ENCODE data around the gene TSPEAR.
"Not testable (repeated sequence)": the region's sequence is repeated elsewhere in the genome, so short reads cannot be mapped to it uniquely, and the experiment has no call there.

Gene TSPEAR

DNA sequence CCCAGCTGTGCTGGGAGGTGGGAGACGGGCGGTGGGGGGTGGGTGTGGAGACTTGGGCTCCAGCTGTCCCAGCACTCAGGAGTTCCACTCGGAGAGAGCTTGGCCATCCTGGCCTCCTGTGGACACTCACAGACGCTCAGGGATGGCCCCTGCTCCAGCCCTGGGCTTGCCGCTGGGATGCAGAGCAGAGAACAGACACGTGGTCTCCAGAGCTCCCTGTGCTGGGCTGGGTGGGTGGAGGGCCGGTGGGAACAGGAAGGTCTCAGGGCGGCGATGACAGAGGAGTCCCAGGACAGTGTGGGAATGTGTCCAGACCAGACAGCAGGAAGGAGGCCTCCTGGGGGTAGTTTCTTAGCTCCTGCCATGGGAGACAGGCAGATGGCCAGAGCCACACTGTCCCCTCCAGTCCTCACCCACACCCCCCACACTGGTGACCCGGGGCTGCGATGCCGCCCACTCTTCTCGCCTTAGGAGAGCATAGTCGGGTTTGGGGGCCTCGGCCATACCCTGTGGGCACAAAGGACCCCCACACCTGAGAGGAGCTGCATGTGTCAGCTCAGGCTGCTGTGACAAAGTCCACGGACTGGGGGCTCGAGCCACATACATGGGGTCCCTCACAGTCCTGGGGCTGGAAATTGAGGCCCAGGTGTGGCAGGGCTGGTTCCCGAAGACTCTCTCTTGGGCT, 82.5 kb downstream of the TSPEAR start:
- H3K27ac ChIP-seq: no peak overlapping the region
- TF ChIP-seq, protein P1, sequence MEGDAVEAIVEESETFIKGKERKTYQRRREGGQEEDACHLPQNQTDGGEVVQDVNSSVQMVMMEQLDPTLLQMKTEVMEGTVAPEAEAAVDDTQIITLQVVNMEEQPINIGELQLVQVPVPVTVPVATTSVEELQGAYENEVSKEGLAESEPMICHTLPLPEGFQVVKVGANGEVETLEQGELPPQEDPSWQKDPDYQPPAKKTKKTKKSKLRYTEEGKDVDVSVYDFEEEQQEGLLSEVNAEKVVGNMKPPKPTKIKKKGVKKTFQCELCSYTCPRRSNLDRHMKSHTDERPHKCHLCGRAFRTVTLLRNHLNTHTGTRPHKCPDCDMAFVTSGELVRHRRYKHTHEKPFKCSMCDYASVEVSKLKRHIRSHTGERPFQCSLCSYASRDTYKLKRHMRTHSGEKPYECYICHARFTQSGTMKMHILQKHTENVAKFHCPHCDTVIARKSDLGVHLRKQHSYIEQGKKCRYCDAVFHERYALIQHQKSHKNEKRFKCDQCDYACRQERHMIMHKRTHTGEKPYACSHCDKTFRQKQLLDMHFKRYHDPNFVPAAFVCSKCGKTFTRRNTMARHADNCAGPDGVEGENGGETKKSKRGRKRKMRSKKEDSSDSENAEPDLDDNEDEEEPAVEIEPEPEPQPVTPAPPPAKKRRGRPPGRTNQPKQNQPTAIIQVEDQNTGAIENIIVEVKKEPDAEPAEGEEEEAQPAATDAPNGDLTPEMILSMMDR (conservative IDR thresholded peaks at IDR 0.05): no peak

DNA sequence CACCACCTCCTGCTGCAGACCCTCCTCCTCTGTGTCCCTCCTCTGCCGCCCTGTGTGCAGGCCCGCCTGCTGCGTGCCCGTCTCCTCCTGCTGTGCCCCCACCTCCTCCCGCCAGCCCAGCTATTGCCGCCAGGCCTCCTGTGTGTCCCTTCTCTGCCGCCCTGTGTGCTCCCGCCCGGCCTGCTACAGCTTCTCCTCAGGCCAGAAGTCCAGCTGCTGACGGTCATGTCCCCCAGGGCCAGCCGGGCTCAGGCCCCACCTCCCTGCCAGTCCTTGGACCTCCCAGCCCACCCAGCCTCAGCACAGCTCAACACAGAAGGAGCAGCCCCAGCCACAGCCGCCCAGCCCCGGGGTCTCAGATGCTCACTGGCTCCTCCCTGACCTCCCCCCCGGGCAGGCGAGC, 83.5 kb downstream of the TSPEAR start:
- not testable (repeated sequence) for H3K27ac ChIP-seq

DNA sequence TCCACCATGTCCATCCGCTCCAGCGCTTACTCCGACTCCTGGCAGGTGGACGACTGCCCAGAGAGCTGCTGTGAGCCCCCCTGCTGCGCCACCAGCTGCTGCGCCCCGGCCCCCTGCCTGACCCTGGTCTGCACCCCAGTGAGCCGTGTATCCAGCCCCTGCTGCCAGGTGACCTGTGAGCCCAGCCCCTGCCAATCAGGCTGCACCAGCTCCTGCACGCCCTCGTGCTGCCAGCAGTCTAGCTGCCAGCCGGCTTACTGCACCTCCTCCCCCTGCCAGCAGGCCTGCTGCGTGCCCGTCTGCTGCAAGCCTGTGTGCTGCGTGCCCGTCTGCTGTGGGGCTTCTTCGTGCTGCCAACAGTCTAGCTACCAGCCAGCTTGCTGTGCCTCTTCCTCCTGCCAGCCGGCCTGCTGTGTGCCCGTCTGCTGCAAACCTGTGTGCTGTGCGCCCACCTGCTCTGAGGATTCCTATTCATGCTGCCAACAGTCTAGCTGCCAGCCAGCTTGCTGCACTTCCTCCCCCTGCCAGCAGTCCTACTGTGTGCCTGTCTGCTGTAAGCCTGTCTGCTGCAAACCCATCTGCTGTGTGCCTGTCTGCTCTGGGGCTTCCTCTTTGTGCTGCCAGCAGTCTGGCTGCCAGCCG, 84.1 kb downstream of the TSPEAR start:
- H3K27ac ChIP-seq: not testable (repeated sequence)

DNA sequence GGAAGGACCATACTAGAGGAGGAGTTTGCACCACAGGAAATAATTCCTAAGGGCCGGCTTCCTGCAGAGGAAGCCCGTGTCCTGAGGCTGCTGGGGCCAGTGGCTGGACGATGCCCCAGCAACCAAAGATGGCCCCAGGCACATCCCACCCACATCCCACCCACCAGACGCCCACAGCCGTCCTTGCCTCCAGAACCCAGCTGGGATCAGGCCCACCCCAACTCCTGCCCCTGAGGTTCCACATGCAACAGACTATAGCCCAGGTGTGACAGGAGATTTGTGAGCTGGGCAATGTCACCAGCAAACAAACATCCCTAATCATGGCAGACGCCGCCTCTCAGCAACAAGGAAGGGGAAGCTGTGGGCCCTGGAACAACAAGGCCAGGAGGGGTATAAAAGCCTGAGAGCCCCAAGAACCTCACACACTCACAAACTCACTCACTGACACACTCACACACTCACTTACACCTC, 84.7 kb downstream of the TSPEAR start, which contains the start of gene KRTAP10-9:
KRTAP10-9 (plus strand) TSS at position 421 of the 471 bp plus-strand sequence. CDS start 79 bp downstream, outside the sequence.
- TF ChIP-seq, protein P1 (conservative IDR thresholded peaks at IDR 0.05): no peak
- H3K27ac ChIP-seq: no peak within 1 kb of the TSS

DNA sequence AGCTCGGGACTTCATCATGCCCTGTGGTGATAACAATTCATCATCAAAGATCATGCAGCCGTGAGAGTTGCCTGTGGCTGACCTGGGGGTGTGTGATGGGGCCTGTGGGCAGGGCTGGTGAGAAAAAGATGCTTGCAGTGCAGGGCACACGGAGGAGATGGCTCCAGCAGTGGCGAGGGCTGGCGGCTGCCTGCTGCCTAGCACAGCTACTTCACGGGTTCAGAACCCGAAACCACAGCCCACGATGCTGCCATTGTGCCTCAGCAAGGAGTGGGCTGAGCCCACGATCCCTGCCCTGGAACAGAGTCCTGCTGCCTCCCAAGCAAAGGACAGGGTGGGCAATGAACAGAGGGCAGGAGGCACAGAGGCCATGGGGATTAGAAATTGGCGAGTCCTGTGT, 85.1 kb downstream of the TSPEAR start:
- TF ChIP-seq, protein P1 (conservative IDR thresholded peaks at IDR 0.05): no peak
- no peak overlapping the region for H3K27ac ChIP-seq

DNA sequence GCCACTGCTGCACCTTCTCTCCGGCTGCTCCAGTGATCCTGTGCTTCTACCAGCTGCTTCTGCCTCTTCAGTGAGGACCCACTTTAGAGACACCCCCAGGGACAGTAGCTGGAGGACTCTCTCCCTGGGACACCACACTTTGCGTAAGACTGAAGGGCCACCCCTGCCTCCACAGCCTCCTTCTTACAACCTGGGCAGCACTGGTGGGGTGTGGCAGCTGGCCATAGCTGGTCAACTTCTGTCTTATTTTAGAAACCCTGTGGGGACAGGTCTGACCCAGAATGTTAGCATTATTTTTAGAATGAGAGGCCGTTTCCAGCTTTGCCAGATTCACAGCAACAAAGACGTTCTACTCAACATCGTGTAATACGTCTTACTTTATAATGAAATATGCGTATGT, 85.6 kb downstream of the TSPEAR start:
- H3K27ac ChIP-seq: no peak overlapping the region
- TF ChIP-seq, protein P1 (conservative IDR thresholded peaks at IDR 0.05): no peak

DNA sequence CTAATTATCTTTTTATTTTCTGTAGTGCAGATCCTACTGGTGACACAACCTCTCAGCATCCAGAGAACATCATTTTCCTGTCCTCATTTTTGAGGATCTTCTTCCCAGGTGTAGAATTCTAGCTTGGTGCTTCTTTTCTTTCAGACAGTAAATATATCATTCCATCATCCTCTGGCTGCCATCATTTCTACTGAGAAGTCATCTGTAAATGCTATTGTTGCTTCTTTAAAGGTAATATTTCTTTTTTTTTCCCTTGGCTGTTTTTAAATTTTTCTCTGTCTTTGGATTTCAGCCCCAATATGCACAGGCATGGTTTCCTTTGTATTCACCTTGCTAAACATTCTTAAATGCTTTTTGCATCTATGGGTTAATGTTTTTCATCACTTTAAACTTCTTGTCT, 87.8 kb downstream of the TSPEAR start:
- TF ChIP-seq, protein P1 (conservative IDR thresholded peaks at IDR 0.05): no peak
- no peak overlapping the region for H3K27ac ChIP-seq

DNA sequence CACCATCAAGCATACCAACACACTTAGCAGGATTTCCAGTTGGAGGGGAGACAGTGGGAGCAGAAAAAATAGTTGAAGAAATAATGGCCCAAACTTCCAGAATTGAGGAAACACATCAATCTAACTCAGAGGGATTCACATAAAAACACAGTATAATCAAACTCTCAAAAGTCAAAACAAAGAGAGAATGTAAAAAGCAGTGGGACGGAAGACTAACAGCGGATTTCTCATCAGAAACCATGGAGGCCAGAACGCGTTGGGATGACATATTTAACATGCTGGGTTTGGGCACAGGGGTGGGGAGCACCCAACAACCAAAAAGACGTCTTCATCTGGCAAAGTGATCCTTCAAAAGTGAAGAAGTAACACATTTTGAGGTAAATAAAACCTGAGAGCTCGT, 91.5 kb downstream of the TSPEAR start:
- TF ChIP-seq, protein P1 (conservative IDR thresholded peaks at IDR 0.05): no peak
- no peak overlapping the region for H3K27ac ChIP-seq
